Gastrocnemius medialis (tissue), 4 donors: ENCODE results near the gene MYCN. TPM values are rescaled to one million over a fixed set of nuclear protein-coding genes. Genes with fewer than 3 reads are reported as not detected.
"Not testable (repeated sequence)": the region's sequence is repeated elsewhere in the genome, so short reads cannot be mapped to it uniquely, and the experiment has no call there.

Source experiments
- ATAC-seq, 2 donors: fragments of 150-250 bp; one replicate each; pipeline ENCODE4 v1.9.1; 2016
- DNase-seq, 2 donors: peaks; one replicate each; pipeline ENCODE4 v3.0.0-alpha.2; 2019
- H3K27ac ChIP-seq, 4 donors: fragments of 200-600 bp; sonication (generic); 1 replicate in 1 of 4; 2 replicates in 3 of 4; pipeline ENCODE4 v1.5.1; 2016 to 2018; ENCODE audit warnings: mild to moderate bottlenecking in 2 of 4, moderate library complexity in 1 of 4
- H3K27me3 ChIP-seq, 3 donors: fragments of 200-600 bp; sonication (generic) in 2 of 3; 1 replicate in 1 of 3; 2 replicates in 2 of 3; pipeline versions ENCODE4 v1.5.1 to v1.6.0; 2016 to 2019; ENCODE audit warnings: mild to moderate bottlenecking in 1 of 3, moderate library complexity in 1 of 3
- H3K36me3 ChIP-seq, 2 donors: fragments of 200-600 bp; sonication (generic) in 1 of 2; one replicate each; pipeline ENCODE4 v1.5.1; 2017 to 2018
- H3K4me1 ChIP-seq, 2 donors: fragments of 200-600 bp; sonication (generic) in 1 of 2; one replicate each; pipeline ENCODE4 v1.5.1; 2016 to 2017; ENCODE audit warnings: mild to moderate bottlenecking in 2 of 2
- H3K4me3 ChIP-seq, 4 donors: fragments of 200-600 bp; sonication (generic) in 3 of 4; 1 replicate in 1 of 4; 2 replicates in 3 of 4; pipeline ENCODE4 v1.5.1; 2016 to 2019; ENCODE audit warnings: mild to moderate bottlenecking in 2 of 4
- H3K9me3 ChIP-seq, 3 donors: fragments of 200-600 bp; sonication (generic) in 2 of 3; 1 replicate in 1 of 3; 2 replicates in 2 of 3; pipeline ENCODE4 v1.5.1; 2016 to 2019
- POLR2A ChIP-seq, 2 donors: fragments of 450-650 bp; IDR thresholded peaks; one replicate each; pipeline ENCODE4 v1.6.1; 2017; ENCODE audit warnings: antibody characterized with exemption in 2 of 2, mild to moderate bottlenecking in 2 of 2, moderate library complexity in 2 of 2
- in situ Hi-C, 4 donors: fragments of 200-750 bp; cut with MboI; loops; one replicate each; pipeline versions ENCODE4 v1.15.0 to v1.8.0; 2017; ENCODE audit warnings: low sequenced_read_pairs in 4 of 4
- intact Hi-C: fragments of 100-400 bp; cut with DNase I; formaldehyde crosslinking; loops from one replicate; pipeline ENCODE4 v1.15.1; 2023; ENCODE audit warnings: low total_unique reads
- total RNA-seq, 4 donors: library from RNA; depleted of rRNA; stranded (reverse); fragments of >200 nt; gene quantifications; one replicate each; pipeline versions ENCODE4 v1.1.0 to v1.2.3, GENCODE V29; 2016
- TF ChIP-seq, protein P1 (sequence below), 5 experiments: fragments of 450-650 bp in 3 of 5; fragments of 200-600 bp in 2 of 5; sonication (generic) in 2 of 5; IDR thresholded peaks in 4 of 5; conservative IDR thresholded peaks in 1 of 5; 1 replicate in 4 of 5; 2 replicates in 1 of 5; pipeline ENCODE4 v1.5.1; 2016 to 2019; ENCODE audit warnings: antibody characterized with exemption in 5 of 5, mild to moderate bottlenecking in 3 of 5, moderate library complexity in 3 of 5

MYCN gene
- total RNA-seq, 4 donors from 2014 or later: 0.17 to 0.25 TPM; not detected in 2

DNA sequence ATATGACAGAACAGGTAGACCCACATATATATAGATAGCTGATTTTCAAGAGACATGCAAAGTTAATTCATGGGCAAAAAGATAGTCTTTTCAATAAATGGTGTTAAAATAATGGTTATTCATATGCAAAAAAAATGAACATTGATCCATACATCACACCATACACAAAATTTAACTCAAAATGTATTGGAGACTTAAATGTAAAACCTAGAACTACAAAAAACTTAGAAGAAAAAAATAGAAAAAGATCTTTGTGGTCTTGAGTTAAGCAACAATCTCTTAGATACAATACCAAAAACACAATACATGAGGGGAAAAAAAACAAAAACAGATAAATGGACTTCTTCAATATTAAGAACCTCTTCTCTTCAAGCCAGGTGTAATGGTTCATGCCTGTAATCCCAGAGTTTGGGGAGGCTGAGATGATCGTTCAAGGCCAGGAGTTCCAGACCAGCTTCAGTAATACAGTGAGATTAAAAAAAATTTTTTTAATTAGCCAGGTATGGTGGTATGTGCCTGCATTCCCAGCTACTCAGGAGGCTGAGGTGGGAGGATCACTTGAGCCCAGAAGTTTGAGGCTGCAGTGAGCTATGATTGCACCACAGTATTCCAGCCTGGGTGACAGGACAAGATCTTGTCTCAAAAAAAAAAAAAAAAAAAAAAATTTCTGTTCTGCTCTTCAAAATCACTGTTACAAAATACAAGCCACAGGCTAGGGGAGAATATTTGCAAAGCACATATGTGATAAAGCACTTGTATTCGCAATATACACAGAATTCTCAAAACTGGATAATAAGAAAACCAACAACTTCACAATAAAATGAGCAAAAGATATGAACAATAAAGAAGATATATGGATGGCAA is 32.7 kb upstream of the MYCN start:
- TF ChIP-seq, protein P1, sequence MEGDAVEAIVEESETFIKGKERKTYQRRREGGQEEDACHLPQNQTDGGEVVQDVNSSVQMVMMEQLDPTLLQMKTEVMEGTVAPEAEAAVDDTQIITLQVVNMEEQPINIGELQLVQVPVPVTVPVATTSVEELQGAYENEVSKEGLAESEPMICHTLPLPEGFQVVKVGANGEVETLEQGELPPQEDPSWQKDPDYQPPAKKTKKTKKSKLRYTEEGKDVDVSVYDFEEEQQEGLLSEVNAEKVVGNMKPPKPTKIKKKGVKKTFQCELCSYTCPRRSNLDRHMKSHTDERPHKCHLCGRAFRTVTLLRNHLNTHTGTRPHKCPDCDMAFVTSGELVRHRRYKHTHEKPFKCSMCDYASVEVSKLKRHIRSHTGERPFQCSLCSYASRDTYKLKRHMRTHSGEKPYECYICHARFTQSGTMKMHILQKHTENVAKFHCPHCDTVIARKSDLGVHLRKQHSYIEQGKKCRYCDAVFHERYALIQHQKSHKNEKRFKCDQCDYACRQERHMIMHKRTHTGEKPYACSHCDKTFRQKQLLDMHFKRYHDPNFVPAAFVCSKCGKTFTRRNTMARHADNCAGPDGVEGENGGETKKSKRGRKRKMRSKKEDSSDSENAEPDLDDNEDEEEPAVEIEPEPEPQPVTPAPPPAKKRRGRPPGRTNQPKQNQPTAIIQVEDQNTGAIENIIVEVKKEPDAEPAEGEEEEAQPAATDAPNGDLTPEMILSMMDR (IDR thresholded peaks at IDR 0.05 in 4 of 5, conservative IDR thresholded peaks at IDR 0.05 in 1 of 5): no peak
- TF ChIP-seq POLR2A (IDR thresholded peaks at IDR 0.05): no peak
- H3K4me3 ChIP-seq: no peak overlapping the region
- no peaks in the 10 kb centered on the region for H3K9me3 ChIP-seq
- peaks cover 10 to 14% of the 10 kb centered on the region in 2 donors for H3K4me1 ChIP-seq
- no peak overlapping the region for H3K27ac ChIP-seq
- in situ Hi-C loops: no loop called here
- intact Hi-C loops: no loop called here
- ATAC-seq (no peak), DNase-seq (no peak)
- H3K36me3 ChIP-seq: no peaks in the 10 kb centered on the region
- no peaks in the 10 kb centered on the region for H3K27me3 ChIP-seq

DNA sequence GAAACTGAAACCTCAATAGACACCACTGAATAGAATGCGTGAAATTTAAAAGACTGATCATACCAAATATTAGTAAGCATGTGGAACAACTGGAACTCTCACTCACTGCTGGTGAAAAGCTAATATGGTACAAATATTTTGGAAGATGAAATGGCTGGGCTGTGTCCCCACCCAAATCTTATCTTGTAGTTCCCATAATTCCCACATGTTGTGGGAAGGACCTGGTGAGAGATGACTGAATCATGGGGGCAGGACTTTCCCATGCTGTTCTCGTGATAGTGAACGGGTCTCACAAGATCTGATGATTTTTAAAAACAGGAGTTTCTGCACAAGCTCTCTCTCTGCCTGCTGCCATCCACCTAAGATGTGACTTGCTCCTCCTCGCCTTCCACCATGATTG is 32.0 kb upstream of the MYCN start:
- no peak for ATAC-seq

DNA sequence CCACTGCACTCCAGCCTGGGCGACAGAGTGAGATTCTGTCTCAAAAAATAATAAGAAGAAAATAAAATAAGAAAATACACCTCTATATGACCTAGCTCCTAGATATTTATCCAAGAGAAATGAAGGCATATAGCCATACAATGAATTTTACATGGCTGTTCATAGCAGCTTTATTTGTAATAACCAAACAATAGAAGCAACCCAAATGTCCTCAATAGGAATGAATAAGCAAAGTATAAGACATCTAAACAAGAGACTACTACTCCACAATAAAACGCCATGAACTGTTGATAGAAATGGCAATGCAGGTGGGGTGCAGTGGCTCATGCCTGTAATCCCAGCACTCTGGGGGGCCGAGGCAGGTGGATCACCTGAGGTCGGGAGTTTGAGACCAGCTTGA is 31.2 kb upstream of the MYCN start:
- no peak for TF ChIP-seq POLR2A (IDR thresholded peaks at IDR 0.05)
- TF ChIP-seq, protein P1 (IDR thresholded peaks at IDR 0.05 in 4 of 5, conservative IDR thresholded peaks at IDR 0.05 in 1 of 5): no peak
- intact Hi-C loops (no loop called here), in situ Hi-C loops (no loop called here)
- Histone ChIP-seq H3K36me3 (no peaks in the 10 kb centered on the region), H3K9me3 (no peaks in the 10 kb centered on the region), H3K4me3 (no peak overlapping the region), H3K4me1 (peaks cover 13 to 17% of the 10 kb centered on the region in 2 donors), H3K27me3 (no peaks in the 10 kb centered on the region), H3K27ac (no peak overlapping the region)
- ATAC-seq (no peak), DNase-seq (no peak)

More for the DNA sequence above, 32.0 kb upstream of the MYCN start:
- Histone ChIP-seq H3K9me3 (no peaks in the 10 kb centered on the region), H3K27ac (no peak overlapping the region), H3K4me3 (no peak overlapping the region), H3K36me3 (no peaks in the 10 kb centered on the region), H3K4me1 (peaks cover 11 to 17% of the 10 kb centered on the region in 2 donors), H3K27me3 (no peaks in the 10 kb centered on the region)
- DNase-seq: no peak
- in situ Hi-C loops (no loop called here), intact Hi-C loops (no loop called here)
- no peak for TF ChIP-seq POLR2A (IDR thresholded peaks at IDR 0.05)
- TF ChIP-seq, protein P1 (IDR thresholded peaks at IDR 0.05 in 4 of 5, conservative IDR thresholded peaks at IDR 0.05 in 1 of 5): no peak

DNA sequence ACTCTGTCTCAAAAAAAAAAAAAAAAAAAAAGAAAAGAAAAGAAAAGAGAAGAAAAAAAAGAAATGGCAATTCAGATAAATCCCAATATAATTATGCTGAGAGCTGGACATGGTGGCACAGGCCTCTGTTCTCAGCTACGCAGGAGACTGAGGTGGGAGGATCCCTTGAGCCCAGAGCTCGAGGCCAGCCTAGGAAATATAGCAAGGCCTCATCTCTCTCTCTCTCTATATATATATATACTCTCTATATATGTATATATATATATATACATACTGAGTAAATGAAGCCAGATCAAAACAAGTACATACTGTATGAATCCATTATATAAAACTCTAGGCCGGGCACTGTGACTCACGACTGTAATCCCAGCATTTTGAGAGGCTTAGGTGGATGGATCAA is 30.6 kb upstream of the MYCN start:
- Histone ChIP-seq H3K4me3 (no peak overlapping the region), H3K9me3 (no peaks in the 10 kb centered on the region), H3K4me1 (peaks cover 18 to 21% of the 10 kb centered on the region in 2 donors), H3K27ac (no peak overlapping the region), H3K36me3 (no peaks in the 10 kb centered on the region), H3K27me3 (no peaks in the 10 kb centered on the region)
- no peak for DNase-seq
- TF ChIP-seq POLR2A (IDR thresholded peaks at IDR 0.05): no peak
- TF ChIP-seq, protein P1 (IDR thresholded peaks at IDR 0.05 in 4 of 5, conservative IDR thresholded peaks at IDR 0.05 in 1 of 5): no peak
- ATAC-seq: no peak
- intact Hi-C loops (no loop called here), in situ Hi-C loops (no loop called here)

DNA sequence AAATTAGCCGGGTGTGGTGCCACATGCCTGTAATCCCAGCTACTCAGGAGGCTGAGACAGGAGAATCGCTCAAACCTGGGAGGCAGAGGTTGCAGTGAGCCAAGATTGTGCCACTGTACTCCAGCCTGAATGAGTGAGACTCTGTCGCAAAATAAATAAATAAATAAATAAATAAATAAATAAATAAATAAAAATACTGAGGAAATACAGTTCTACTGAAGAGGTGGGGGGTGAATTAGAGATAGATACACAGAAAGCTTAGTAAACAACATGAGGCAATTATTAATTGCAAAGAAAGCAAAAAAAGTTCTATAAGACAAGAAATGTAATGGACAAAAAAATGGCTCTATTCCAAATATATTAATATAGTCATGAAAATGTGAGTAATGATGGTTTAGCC is 29.1 kb upstream of the MYCN start:
- in situ Hi-C loops, intact Hi-C loops: not testable (repeated sequence)

More for the DNA sequence above, 29.1 kb upstream of the MYCN start:
- H3K27ac ChIP-seq, H3K27me3 ChIP-seq, H3K9me3 ChIP-seq, ATAC-seq, H3K4me3 ChIP-seq, DNase-seq, H3K36me3 ChIP-seq: not testable (repeated sequence)
- peaks cover 27 to 36% of the 10 kb centered on the region in 2 donors for H3K4me1 ChIP-seq
